NCI-H82 treated with DMSO at 0.1 percent for 48 hours (cell line): ENCODE results near the gene HES3.

Source experiments
- DNase-seq: peaks from one replicate; lab custom pipeline; 2025; ENCODE audit not compliant: unreplicated experiment; lab: John Stamatoyannopoulos, UW

The HES3 gene

GRCh38 chr1:6245086-6245868 lies 1.3 kb downstream of the HES3 start:
- DNase-seq, result peak; percentile 40

GRCh38 chr1:6245869-6246496 lies 2.0 kb downstream of the HES3 start:
- DNase-seq, result peak; percentile 62

- DNase-seq, result peak; percentile 81
These were observed 2.8 kb downstream of the HES3 start for GRCh38 chr1:6246497-6247467.

GRCh38 chr1:6247651-6248050 lies 3.7 kb downstream of the HES3 start:
- DNase-seq, result no peak

GRCh38 chr1:6248161-6248776 lies 4.3 kb downstream of the HES3 start:
- DNase-seq, result no peak

- no peak for DNase-seq
These were observed 5.2 kb downstream of the HES3 start for GRCh38 chr1:6248932-6249738.

GRCh38 chr1:6249739-6250689 lies 6.0 kb downstream of the HES3 start:
- no peak for DNase-seq

- no peak for DNase-seq
These were observed 7.3 kb downstream of the HES3 start for GRCh38 chr1:6251233-6251632.

- DNase-seq, result no peak
These were observed 7.8 kb downstream of the HES3 start for GRCh38 chr1:6251681-6252373.

GRCh38 chr1:6252374-6252710 lies 8.4 kb downstream of the HES3 start:
- no peak for DNase-seq

GRCh38 chr1:6253380-6253779 lies 9.4 kb downstream of the HES3 start:
- DNase-seq, result no peak

- DNase-seq, result no peak
These were observed 10.7 kb downstream of the HES3 start for GRCh38 chr1:6254691-6255090.

GRCh38 chr1:6256645-6257044 lies 12.7 kb downstream of the HES3 start:
- no peak for DNase-seq

GRCh38 chr1:6257541-6258069 lies 13.6 kb downstream of the HES3 start:
- DNase-seq, result no peak

GRCh38 chr1:6258675-6259074 lies 14.7 kb downstream of the HES3 start:
- DNase-seq, result no peak

GRCh38 chr1:6259491-6260362 lies 15.7 kb downstream of the HES3 start:
- DNase-seq, result peak; percentile 15

GRCh38 chr1:6260433-6260934 lies 16.5 kb downstream of the HES3 start:
- no peak for DNase-seq
